PC-3 (cell line): ENCODE measurements around the gene DTNB.

Experiments used
- CTCF ChIP-seq: fragments of 300-600 bp; sonication (generic); conservative IDR thresholded peaks from 2 replicates; pipeline ENCODE4 v1.5.1; 2017; ENCODE audit warnings: antibody characterized with exemption, low read depth, mild to moderate bottlenecking, low read length
- EZH2 ChIP-seq: fragments of 300-600 bp; sonication (generic); IDR thresholded peaks from one replicate; pipeline ENCODE4 v1.6.1; 2017; ENCODE audit warnings: antibody characterized with exemption, mild to moderate bottlenecking, low read length; ENCODE audit not compliant: unreplicated experiment
- EZH2phosphoT487 ChIP-seq: fragments of 300-600 bp; sonication (generic); IDR thresholded peaks from 2 replicates; pipeline ENCODE4 v1.6.1; 2018; ENCODE audit warnings: mild to moderate bottlenecking, antibody characterized with exemption, low read length, borderline replicate concordance

DNA sequence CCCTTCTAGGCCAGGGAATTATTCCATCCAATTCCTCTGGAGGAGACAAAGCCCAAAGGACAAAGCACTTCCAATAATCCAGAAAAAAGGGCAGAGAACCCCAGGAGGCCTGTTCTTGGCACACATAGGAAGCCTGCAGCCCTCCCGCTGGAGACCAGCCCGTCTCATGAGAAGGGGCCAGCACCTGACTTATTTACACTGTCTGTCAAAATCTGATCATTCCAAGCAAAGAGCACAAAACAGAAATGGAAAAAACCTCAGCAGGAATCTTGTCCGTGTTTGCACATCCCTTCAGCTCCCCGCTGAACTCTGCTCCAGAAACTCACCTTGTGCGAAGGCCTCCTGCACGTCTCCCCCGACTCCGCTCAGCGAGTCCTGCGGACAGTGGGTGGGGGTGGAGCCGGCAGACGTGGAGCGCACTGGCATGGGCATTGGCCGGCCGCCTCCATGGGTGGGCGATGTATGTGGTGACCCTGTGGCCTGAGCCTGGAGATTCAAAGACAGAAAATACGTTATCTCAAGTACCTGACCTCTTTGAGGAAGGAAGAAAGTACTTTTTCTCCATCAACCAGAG, 285.4 kb downstream of the DTNB start:
- TF ChIP-seq EZH2phosphoT487 (no peak), EZH2 (no peak), CTCF (no peak)
